Skin of body (tissue), 3 donors: Measurements from ENCODE around the gene CHRM2. TPM values are rescaled to one million over a fixed set of nuclear protein-coding genes. Genes with fewer than 3 reads are reported as not detected.

ENCODE experiments used
- DNase-seq: peaks from one replicate; lab custom pipeline; 2025; lab: John Stamatoyannopoulos, UW
- small RNA-seq: library from RNA; depleted of rRNA; stranded (forward); fragments of <200 nt; gene quantifications from one replicate; pipeline ENCODE3, GENCODE V24; 2014; ENCODE audit warnings: low replicate concordance
- total RNA-seq: library from RNA; depleted of rRNA; stranded (reverse); fragments of >200 nt; gene quantifications from one replicate; pipeline ENCODE4 v1.2.3, GENCODE V29; 2014

The CHRM2 gene
- total RNA-seq, 1 donor from 2014 or later, result 0.20 TPM

DNA sequence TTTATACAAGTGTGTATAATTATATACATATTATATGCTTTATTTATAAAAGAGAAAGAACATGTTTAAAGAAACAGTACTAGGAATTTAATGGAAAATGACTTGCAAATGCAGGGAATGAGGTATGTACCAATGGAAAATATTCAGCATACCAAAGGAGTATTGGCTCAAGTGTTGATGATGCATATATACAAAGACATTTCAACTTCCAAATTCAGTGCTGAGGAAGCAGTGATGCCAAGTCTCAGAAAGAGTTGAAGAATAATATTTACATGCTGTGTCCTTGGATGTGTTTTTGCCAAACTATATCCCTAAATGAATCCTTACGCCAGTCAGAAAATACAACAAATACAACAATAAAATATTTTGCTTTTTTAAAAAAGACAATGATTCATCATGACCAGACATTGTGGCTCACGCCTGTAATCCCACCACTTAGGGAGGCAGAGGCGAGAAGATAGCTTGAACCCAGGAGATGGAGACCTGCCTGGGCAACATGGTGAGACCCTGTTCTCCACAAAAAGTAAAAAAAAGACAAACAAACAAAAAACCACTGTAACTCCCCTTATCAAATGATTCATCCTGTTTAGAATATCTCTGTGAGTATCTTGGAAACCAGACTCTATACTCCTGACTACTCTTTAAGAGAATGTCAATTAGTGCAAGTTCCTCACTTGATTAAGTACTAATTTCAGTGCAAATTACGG lies 157.2 kb downstream of the CHRM2 start:
- DNase-seq, result peak; percentile 2

DNA sequence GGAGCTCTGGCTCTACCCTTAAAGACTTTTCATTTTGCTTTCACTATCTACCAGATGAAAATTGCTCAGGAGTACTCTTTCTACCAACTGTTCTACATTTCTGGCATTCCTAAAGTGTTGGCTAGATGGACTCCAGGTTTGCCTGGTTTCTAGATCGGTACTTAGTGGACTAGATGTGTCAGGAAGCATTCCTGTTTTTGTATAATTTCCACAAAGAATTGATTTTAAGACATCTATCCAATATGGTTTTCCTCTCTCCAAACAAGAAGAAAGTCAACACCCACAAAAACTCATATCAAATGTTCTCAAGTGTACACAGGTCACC lies 157.7 kb downstream of the CHRM2 start:
- no peak for DNase-seq

DNA sequence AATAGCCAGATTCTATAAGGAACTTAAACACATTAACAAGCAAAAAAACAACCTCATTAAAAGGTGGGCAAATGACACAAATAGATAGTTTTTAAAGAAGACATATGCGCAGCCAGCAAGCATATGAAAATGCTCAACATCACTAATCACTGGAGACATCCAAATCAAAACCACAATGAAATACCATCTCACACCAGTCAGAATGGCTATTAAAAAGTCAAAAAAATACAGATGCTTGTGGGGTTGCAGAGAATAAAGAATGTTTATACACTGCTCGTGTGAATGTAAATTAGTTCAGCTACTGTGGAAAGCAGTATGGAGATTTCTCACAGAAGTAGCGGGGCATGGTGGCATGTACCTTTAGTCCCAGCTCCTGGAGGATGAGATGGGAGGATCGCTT lies 164.0 kb downstream of the CHRM2 start:
- DNase-seq, result no peak

DNA sequence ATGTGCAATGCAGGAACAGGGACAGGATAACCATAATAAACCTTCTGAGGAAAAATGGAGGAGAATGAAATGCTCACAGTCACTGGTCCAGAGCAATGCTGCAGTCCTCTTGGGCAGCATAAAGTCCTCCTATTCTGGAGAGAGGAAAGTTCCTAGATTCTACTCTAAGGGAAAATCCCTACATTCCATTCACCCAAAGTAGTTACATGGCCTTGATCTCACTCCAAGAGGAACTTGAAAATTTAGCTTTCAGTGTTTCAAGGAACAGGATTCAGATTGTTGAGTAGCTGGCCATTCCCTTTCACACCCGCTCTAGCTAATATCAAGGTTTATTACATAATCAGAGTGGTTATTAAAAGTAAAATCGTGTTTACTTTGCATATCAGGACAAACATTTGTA lies 168.3 kb downstream of the CHRM2 start:
- no peak for DNase-seq

DNA sequence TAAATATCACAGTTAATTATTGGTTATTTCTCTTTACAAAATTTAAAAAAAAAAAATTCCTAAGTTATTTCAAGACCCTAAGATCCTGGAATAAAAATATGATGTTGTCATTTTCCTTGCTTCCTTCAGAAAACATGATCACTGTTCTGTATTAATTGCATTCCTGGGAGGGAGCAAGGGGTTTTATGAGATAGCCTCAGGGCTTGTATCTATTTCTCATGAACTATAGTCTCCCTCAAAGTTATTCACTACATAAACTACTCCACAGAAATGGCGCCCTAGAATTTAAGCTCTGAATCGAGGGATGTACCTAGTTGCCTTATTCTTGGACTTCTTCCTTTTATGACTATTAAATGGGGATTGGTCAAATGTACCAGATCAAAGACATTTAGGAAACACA lies 170.3 kb downstream of the CHRM2 start:
- DNase-seq, result no peak

DNA sequence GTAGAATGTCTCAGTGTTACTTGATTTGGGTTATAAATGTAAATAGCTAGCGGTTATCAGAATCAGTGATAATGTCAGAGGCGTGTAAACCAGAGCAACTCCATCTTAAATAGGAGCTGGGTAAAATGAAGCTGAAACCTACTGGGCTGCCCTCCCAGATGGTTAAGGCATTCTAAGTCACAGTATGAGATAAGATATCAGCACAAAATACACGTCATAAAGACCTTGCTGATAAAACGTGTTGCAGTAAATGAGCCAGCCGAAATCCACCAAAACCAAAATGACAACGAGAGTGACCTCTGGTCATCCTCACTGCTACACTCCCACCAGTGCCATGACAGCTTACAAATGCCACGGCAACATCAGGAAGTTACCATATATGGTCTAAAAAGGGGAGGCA lies 172.3 kb downstream of the CHRM2 start:
- DNase-seq, result no peak

DNA sequence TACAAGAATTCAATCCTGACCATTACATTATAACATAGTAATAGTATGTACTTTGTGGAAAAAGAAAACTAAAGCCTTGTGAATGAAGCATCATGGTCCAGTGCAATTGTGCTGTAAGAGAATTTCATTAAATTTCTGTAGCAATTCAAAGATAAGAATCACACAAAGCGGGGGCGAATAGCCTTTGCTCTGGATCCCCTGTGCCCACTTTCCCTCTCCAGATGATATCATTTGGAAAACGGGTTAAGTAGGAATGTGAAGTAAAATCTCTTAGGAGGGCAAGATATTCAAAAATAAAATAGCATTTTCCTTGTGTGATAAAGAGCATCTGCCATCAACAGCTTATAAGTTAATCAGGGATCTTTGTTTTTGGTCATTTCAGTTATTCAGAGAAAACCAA lies 177.1 kb downstream of the CHRM2 start:
- DNase-seq, result no peak

DNA sequence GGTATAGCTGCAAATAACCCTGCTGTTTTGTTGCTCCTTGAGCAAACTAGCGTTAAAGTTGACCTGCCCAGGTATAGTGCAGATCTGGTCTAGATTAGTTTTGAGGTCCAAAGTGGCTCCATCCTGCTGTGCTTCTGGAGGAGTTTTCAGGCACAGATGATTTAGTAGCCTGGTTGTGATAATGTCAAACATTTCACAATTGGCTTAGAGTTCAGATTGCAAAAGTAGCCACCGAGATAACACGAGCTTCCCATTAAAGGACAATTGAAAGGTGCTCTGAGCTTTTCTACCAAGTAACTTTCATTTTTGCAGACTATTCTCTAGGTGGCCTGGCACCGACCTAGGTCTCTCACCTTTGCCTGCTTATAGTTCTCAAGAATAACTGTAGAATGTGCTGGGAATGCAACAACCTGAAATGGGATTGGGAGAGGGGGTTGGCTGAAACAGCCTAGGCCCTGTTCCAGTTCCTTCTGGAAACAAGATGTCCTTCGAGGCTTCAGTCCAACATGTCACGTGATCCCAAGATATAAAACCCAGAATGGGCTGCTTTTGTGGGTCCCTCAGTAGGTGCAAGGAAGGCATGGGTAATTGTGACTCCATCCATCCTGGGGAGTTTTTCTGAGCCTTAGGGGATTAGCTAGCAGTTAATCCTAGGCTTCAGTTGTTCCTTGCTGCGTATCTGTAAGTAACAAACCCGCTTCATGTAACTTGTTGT lies 201.0 kb downstream of the CHRM2 start:
- DNase-seq, result no peak

Small RNAs within 50 kb of the gene (small RNA-seq; reads per million reads assigned to genes)
- gene KRT8P51 (not detected), gene MIR490 (not detected)
